Measurements from ENCODE around the gene SMAD3.

Gene SMAD3

DNA sequence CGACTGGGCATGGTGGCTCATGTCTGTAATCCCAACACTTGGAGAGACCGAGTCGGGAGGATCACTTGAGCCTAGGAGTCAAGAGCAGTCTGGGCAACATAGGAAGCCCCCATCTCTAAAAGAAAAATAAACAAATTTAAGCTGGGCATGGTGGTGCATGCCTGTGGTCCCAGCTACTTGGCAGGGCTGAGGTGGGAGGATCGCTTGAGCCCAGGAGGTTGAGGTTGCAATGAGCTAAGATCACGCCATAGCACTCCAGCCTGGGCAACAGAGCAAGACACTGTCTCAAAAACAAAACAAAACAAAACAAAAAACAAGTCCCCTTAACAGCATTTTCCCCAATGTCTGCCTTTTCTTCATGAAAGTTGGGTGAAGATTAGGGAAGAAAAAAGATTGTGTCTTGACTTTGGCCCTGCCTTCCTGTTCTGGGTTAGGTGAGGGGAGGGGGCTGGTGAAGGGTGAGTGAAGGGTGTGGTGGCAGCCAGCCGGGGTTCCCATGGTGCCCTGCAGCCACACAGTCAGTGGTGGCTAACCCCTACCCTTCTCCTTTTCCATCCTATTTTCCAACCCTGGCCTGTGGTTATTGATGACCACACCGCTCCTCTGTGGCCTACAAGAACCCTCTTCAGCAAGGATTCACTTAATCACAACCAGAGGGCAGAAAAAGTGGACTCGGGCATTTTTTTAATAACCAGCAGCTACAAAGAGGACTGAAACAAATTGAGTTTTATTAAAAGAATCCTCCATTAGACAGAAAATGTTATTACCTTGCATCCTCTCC, 28.4 kb upstream of the SMAD3 start:
- DNase-seq: no peak

DNA sequence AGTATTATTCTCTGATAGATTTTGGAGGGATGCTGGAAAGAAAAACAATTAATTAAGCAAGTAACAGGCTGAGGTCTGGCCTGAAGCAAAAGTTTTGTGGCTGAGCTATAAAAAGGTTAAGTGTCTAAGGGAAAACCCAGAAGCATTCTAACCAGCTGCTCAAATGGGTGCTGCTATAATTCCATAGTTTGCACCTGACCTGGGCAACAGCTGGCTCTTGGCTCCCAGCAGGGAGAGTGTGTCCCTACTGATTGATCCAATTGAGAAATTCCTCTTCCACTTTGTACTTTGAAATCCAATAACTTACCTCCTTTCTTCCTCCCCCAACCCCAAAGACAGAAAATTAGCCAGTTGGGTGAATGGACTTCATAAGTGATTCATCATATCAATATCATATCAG, 27.7 kb upstream of the SMAD3 start:
- DNase-seq: no peak

DNA sequence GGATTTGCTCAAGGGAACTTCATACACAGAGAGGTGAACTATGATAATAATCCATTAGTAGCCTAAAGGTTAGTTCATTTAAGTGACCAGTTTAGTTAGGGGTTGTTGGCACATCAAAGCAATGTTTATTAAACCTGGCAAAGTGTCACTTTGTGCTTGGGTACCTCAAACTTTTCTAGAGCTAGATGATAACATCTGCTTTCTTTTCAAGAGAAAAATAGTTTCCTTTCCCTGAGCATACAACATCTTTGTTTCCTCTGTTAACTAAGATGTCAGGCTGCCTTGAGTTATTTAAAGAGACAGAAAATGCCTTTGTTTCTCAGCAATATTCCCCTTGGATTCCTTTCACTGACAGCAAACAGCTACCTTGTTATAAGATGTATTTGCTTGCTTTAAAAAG, 26.7 kb upstream of the SMAD3 start:
- no peak for DNase-seq

DNA sequence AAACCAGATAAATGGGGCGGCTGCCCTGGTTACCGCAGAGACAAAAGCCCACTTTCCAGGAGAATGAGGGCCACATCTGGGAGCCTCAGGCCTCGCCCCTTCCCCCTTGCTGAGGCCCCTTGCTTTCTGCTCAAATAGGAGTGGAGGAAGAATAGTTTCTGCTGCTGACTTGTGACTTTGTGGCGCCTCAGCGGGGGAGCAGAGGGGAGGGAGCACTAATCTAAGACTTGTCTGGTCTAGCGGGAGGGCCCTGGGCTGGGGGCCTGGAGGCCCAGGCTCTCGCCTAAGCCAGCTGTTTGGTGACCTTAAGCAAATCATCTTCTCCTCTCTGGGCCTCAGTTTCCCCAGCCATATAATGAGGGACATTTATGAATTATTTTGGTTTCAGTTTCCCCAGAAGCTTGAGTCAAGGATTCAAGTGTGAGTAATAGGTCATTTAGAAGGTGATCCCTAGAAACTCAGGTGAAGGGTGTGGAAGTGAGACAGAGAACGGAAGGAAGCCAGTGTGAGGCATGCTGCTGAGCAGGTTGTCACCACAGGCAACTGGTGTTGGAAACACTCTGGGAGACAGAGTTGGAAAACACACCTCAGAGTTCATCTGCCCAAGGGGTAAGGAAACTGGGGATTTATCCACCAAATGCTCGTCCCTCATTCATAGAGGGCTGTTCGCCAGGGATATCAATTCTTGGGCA, 25.9 kb upstream of the SMAD3 start:
- no peak for DNase-seq

DNA sequence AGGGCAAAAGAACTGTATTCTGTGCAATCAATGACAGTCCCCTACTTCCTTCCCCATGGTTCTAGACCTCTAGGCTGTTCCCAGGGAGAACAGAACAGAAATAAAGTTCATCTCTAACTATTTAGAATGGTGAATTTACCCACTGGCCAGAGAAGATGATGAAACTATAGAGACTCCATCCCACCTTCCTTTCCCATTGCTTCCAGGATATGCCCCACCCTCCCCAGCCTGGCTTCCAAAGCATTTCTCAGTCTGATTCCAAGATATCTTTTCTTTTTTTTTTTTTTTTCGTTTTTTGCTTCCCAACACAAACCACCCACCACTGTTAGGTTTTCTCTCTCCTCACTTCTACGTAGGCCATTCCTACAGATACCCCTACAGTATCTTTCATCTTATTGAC, 25.1 kb upstream of the SMAD3 start:
- no peak for DNase-seq

DNA sequence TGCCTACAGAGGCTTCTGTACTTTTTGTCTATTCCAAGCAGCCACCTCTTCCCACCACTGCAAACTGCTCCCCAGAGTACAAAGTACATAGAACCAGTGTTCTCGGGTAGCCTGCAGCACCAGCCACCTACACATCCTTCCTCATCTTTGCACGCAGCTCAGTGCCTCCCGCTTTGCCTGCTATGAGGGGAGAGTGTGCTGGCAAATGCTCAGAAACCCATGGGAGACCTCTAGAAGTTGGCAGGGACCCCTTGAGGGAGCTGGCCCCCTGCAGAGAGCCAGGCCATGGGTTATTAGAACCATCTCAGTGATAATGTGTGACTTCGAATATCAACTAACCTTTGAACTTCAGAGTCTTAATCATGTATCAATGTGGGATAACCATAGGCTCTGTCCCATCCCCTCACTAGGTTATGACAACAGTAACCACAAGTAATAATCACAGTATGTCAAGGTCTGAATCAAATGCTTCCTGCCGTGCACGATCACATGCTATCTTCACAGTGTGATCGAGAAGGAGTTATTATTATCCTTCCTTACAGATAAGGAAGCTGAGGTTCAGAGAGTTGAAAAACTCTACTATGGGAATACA, 22.8 kb upstream of the SMAD3 start:
- DNase-seq: no peak

DNA sequence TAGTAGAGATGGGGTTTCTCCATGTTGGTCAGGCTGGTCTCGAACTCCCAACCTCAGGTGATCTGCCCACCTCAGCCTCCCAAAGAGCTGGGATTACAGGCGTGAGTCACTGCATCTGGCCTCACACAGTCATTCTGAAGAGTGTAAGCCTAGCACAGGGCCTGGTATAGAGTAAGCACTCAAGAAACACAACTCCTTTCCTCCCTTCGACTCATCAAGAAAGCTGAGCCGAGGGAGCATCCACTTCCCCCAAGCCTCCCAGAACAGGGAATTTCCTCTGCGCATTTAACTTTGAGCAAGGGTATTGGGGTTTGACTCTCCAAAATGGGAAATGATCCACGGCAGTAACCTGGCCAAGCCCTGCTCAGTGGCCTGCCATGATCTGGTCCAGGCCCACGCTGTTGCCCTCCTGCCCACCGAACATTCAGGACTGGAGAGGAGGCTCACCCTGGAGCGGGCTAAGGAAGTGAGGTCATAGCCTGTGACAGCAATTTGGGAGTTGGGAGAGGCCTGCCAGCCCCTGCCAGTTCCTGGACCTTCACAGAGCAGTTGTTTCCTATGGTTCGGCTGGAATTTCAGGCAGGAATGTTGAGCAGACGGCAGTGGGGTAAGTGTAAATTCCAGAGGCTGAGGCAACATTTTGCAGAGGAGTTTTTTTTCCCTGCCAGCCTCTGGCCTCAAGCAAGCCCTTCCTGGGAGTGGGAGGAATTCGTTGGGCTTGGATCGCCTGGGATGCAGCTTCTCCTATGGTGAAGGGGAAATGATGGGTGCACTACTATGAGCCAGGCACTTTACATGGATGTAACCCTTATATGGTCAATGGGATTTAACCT, 21.2 kb upstream of the SMAD3 start:
- no peak for DNase-seq

DNA sequence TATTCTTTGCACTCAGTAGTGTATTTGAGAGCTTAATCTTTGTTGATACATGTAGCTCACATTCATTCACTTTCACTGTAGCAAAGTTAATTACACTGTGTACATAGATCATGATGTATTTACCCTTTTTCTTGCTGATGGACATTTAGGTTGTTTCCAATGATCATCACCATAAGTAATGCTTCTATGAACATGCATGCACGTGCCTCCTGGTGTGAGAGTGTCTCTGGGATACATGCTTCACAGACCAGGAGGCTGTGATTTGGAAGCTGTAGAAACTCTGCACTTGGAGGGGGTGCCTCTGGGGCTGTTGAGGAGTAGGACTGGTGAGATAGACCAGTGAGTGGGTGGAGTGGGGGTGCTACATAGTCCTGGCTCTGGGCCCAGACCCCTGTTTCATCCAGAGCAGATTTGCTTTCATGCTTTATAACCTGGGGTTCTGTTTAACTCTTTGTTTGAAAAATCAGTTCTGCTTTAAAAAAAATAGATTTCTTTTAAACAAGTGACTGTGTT, 18.2 kb upstream of the SMAD3 start:
- DNase-seq: no peak

DNA sequence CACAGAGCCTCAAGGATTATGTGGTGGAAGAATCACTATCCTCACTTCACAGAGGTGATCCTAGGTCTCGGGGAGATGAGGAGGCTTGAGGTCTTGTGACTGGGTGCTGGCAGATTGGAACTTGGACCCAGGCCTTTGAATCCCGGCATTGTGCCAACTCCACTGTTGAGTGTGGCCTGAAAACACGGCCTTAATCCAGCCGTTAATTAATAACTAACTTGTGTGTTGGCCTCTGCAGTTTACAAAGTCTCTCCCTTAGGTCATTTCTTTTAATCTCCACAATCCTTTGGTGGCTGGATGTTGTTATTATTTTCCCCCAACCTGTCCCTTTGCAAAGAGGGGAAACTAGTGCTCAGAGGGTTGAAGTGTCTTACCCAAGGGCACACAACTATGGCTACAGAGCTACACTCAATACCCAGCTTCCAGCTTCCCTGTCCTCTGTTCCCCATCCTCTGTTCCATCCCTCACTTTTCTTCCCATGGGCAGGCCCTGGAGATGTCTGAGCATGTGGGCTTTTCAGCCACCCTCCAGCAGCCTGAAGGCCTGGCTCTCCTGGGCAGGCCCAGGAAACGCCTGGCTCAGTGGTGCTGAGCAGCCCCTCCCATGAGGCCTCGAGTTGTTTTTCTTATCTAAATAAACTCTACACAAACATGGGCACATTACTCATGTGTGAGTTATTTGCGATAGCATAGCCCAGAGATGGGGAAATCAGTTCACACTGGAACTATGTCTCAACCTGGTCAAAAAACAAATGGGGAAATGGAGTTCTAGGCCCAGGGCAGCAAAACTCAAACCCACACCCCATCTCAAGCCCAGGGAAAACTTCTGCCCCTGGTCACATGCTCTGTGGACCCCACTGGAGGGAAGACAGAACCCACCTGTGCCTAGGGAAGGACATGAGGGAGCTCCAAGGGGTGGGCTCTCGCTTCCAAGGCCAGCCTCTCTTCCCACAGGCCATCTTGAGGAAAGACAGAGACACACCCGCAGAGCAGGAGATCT, 16.8 kb upstream of the SMAD3 start:
- no peak for DNase-seq

DNA sequence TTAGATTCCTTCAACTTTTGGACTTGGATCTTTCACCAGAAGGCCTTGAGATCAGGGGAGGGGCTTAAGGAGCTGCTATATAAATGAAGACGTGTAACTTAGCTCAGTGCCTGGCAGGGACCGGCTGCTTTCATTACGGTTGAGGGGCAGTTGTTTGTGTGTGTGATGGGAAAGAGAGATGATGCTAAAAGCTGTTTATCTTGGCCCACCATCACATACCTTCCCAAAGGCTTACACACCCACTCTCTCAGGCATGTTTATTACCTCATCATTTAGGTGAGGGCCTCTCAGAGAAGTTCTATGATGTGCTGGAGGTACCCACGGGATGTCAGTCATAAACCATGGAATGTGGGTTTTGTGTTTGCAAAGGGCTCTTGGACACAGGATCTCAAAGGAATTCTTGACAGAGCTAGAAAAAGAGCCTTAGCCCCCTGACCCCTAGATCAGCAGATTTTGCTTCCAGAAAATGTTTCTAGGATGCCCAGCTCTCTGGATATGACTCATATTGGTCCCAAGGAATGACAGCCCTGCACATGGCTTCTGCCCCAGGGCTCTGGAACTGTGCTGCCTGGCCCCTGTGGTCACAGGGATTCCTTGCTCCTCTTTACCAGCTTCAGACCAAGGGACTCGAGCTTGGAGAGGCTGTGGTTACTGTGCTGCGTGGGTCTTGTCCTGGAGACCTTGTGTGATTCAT, 15.9 kb upstream of the SMAD3 start:
- no peak for DNase-seq

DNA sequence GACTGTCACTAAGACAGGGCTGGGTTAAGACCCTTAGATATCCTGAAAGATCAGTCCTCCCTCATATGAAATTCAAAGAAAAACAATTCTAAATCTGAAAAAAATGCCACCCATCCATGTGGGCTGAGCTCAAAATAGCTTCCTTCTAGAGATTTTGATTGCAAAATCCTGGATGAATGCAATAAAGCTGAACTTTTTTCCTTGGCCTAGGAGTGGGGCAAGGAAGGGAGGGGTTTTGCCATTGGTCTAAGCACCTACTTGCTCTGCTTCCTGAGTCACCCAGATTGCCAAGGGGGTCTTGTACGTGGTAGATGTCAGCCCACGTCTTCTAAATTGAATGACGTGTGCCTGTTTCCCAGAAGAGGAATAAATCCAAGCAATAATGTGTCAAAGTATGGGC, 15.3 kb upstream of the SMAD3 start:
- no peak for DNase-seq

DNA sequence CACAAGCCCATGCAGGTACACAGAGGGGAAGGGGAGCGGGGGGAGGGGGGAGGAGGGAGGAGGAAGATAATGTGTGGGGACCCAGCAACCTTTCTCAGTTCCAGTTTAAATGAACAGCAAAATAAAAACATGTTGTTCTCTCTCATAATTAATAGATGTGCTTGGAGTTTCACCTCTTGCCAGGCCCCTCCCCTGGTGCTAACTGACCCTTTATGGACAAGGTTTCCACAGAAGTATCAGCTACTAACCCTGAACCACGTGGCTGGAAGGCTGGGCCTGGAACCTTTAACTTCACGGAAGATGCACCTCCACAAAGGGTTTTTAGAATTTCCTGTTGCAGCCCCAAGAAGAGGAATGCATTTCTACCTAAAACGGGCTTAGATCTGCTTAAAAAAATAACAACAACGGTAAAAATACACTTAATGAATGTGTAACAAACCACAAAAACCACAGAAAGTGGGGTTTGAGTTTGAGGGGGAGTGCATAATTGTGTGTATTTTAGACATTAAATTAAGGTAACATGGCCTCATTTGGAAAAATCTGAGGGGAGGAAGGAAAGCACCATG, 14.8 kb upstream of the SMAD3 start:
- no peak for DNase-seq

DNA sequence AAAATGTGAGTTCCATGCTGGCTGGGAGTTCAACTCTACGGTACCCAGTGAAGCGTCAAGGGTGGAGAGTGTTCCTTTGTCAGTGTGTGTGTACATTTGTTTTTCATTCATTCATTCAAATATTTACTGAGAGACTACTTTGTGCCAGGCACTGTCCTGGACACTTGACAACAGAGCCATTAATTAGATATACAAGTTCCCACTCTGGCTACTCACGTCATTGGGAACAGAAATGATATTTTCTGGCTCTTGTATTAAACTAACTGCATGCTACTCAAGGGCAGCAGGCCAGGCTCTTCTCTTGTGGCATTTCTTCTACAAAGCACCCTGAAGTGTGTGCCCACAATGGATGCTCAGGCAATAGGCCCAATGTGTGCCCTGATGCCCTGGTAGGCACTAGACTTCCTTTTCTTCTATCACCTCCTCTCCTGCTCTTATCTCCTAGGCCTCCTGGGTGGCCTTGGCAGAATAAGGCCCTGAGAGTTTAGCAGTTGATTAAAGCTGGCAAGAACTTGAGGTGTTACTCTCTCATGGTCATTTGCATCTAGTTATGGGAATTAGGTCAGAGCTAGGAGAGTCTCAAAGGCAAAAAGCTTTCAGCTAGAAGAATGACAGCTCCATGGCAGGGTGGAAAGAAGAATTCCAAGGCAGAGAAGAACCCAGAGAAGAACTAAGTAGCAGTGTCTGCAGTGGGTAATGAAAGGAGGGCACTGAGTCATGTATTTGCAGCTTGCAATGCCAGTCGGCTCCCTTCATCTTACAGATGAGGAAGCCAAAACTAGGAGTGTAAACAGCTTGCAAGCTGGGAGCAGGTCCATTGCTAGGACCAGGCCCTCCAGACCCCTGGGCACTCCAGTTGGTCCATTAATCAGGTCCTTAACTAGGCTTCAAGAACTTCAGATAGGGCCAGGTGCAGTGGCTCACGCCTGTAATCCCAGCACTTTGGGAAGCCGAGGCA, 14.0 kb upstream of the SMAD3 start:
- no peak for DNase-seq

DNA sequence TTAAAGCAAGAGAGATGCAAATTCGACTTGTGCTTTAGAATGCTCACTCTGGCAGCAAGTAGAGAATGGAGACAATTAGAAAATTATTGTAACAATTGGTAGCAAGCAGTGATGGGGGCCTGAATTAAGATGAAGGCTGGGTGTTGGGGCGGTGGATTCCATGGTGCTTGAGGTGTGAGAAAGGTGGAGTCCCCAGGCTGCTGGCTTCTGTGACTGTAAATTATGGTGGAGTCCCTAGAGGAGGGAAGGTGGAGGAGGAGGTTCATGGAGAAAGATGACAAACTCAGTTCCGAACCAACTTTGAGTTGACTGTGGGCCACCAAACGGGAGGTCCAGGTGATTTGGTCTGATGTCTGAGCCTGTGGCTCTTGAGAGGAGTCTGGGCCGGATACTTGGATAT, 10.7 kb upstream of the SMAD3 start:
- no peak for DNase-seq

DNA sequence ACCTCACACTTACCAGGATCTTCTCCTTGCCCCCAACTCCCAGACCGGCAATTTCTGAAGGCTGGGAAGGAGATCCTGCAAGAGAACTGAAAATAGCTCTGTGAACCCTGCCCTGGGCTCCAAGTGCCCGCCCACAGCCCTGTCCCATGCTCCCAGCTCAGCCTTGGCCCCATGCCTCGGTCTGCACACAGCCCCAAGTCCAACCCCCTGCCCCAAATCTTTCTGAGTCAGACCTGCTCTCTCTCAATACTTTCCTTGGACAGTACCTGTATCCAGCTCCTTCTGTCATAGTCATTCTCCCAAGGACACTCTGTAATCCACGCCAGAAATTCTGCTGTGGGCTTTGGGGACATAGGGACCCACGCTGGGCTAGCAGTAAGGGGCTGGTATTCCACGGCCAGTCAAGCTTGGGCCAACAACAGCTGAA, 6.3 kb upstream of the SMAD3 start:
- no peak for DNase-seq

DNA sequence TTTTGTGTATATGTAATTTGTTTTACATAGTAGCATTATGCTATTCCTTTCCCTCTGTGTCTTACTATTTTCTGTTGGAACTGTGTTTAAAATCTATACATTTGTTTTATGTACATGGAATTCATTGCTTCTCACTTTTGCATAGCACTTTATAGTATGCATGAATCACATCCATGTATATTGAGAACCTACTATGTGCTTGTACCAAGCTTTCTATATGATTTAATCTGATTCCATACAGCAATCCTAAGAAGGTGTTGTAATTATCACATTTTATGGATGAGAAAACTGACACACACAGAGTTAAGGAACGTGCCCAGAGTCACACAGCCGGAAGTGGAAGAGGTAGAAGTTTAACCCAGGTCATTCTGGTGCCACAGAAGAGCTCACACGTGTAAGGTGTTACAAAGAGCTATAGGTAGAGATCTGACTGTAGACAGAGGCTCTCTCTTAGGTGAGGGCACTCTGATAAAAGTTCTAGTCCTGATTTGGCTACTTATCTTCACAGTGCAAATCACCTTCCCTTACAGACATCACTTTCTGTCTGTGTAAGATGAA, 3.5 kb upstream of the SMAD3 start:
- no peak for DNase-seq

DNA sequence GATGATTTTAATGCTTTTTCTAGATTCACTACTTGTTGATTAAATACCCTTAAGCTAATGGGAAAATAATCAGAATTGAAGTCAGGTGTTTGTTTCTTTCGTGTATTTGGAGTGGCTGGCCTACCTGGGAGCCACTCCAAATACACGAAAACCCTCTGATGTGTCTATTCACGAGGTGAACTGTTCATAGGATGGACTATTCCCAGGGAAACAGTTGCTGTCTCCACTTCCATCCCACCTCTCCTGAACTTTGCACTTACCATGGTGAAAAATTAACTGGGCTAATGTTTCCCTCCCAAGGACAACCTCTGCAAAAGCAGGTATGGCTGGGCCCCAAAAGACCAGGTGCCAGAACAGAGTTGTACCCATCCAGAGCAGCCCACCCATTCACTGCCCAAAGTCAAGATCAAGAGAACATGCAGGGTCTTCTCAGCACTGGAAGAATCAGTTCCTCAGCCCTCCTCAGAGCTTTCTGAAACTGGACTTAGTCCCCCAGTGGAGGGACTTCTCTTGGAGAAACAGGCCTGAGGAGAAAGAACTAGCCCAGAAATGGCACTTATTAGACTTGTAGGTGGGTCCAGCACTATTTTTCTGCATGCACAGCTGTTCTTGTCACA, 2.9 kb upstream of the SMAD3 start:
- no peak for DNase-seq

DNA sequence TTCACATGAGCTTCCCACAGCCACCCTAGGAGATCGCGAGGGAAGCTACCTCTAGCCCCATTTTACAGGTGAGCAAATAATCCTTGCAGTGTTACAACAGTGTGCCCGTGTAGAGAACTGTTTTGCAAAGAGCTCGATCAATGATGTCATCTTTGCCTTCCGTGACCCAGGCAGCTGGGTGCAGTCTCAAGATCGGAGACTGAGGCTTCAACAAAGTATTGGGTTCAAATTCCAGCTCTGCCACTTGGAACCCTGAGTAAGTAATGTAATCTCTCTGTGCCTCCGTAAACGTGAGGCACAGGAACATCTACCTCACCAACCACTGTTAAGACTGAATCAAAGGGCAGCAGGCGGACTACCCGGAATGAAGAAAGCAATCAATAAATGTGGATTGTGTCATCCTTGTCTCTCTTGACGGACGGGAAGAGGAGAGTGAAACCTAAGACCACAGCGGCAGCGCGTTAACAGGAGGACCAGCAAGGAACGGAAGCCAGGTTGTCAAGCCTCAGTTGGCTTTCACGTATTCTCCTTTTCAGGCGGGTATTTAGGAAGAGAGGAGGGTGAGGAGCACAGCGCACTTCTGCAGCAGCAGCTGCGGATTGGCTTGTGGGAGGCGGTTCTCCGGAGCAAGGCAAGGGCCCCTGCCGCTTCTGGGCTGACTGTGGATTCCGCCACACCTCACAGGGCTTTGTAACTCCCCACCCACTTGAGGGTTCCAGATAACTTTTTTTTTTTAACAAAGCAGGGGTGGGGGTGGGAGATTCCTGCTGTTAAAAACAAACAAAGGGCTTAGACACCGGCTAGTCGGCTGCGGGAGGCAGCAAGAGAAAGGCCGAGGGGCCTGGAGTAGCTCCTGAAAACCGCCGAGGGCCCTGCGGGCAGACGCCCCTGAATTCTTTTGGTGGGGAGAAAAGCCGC, 1.5 kb upstream of the SMAD3 start:
- peak; percentile 12 for DNase-seq

All from DMS153 (cell line).